Small intestine (tissue), 7 donors: ENCODE results near the gene SETBP1. TPM values are rescaled to one million over a fixed set of nuclear protein-coding genes. Genes with fewer than 3 reads are reported as not detected.
A peak's percentile ranks its signal among the peaks of the same experiment; 100 is the strongest.

Experiments used
- DNase-seq, 2 donors: peaks; one replicate each; pipeline versions ENCODE4 v3.0.0 to v3.0.0-alpha.2; 2013
- FAIRE-seq: peaks from 2 replicates; lab custom pipeline; 2012; peaks lifted over from hg19 to GRCh38; lab: Jason Lieb, UNC
- H3K27ac ChIP-seq, 3 donors: one replicate each; pipeline ENCODE4 v1.5.1; 2013; ENCODE audit warnings: low read length in 2 of 3, mild to moderate bottlenecking in 2 of 3, control low read depth in 1 of 3, inconsistent platforms in 1 of 3, low read depth in 1 of 3, moderate library complexity in 1 of 3
- H3K27me3 ChIP-seq, 3 donors: one replicate each; pipeline ENCODE4 v1.6.1; 2013; ENCODE audit warnings: low read length in 3 of 3, inconsistent platforms in 1 of 3; ENCODE audit not compliant: control insufficient read depth in 3 of 3, insufficient read depth in 3 of 3
- H3K36me3 ChIP-seq, 3 donors: one replicate each; pipeline ENCODE4 v1.6.1; 2013; ENCODE audit warnings: low read length in 3 of 3, inconsistent platforms in 1 of 3, low read depth in 1 of 3, mild to moderate bottlenecking in 1 of 3, moderate library complexity in 1 of 3; ENCODE audit not compliant: control insufficient read depth in 3 of 3, insufficient read depth in 2 of 3
- H3K4me1 ChIP-seq, 3 donors: one replicate each; pipeline ENCODE4 v1.6.1; 2013; ENCODE audit warnings: low read length in 2 of 3, inconsistent platforms in 1 of 3, low read depth in 1 of 3, mild to moderate bottlenecking in 1 of 3, moderate library complexity in 1 of 3; ENCODE audit not compliant: control insufficient read depth in 3 of 3, insufficient read depth in 2 of 3
- H3K4me3 ChIP-seq, 3 donors: one replicate each; pipeline ENCODE4 v1.5.1; 2013; ENCODE audit warnings: low read length in 3 of 3, control low read depth in 1 of 3, inconsistent platforms in 1 of 3, low read depth in 1 of 3, mild to moderate bottlenecking in 1 of 3, moderate library complexity in 1 of 3
- H3K9me3 ChIP-seq, 2 donors: one replicate each; pipeline ENCODE4 v1.6.1; 2013; ENCODE audit warnings: low read depth in 1 of 2, low read length in 1 of 2; ENCODE audit not compliant: control insufficient read depth in 2 of 2, insufficient read depth in 1 of 2
- WGBS, 3 donors: extraction: QIAGEN DNeasy Blood & Tissue Kit; methylation state at CpG; one replicate each; pipeline ENCODE4 v1.1.7; 2013; 5-methylcytosine and 5-hydroxymethylcytosine counted together
- polyA plus RNA-seq, 4 donors: library from polyadenylated mRNA; stranded (reverse) in 3 of 4; unstranded in 1 of 4; fragments of 200-250 nt in 3 of 4; fragments of 120-200 nt in 1 of 4; gene quantifications; one replicate each; pipeline versions ENCODE4 v1.2.1 to v1.2.3, GENCODE V29; 2013
- donor health status: healthy with polysubstance abuse.
- donor health status: control.
- donor health status: control.
- donor health status: Bipolar disorder and iron deficiency.
- donor health status: healthy.

Gene SETBP1
- polyA plus RNA-seq, 4 donors, result 0.54 to 5.8 (median 1.8) TPM; not detected in 1

DNA sequence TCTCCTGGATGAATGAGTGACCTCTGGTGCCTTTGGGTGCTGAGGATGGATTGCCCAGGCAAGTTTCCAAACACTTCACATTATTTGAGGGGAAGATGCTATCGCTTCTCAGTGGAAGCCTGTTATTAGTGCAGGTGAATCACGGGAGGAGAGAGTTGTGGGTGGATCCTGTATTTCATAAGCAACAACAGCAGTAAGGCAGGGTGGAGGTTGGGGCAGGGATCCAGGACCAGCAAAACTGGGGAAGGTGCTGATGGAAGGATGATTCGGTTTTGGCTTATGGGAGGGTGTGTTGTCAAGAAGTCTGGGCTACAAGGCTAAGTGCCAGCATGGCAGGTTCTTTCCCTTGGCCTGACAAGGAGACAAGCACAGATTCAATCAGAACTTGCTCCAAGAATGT, 37.7 kb upstream of the SETBP1 start:
- Histone ChIP-seq H3K27ac (no peak overlapping the region), H3K4me3 (no peak overlapping the region), H3K36me3 (no peaks in the 10 kb centered on the region), H3K27me3 (no peaks in the 10 kb centered on the region), H3K4me1 (no peaks in the 10 kb centered on the region), H3K9me3 (no peaks in the 10 kb centered on the region)
- 77 to 94% (median 86%) methylated on average over 3 of the region's 3 CpGs for WGBS, 3 donors
- FAIRE-seq, result no peak
- no peak for DNase-seq

DNA sequence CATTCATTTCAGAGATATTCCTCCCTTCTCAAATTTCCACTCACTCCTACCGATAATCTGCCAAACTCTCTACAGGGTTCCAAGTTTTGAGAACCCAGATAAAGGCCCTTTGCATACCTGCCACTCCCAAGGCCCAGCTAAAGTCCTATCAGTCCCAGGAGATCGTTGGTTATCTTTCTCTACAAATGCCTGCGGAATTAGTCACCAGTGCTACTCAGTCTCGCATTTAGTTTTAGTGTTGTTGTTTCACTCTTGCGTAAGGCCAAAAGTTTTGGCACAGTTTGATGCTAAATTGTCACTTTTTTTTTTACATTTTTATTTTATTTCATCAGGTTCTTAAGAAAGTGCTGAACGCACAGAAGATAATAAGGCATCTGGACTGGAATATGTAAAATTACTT, 29.2 kb upstream of the SETBP1 start:
- FAIRE-seq, result no peak
- H3K27me3 ChIP-seq, result no peaks in the 10 kb centered on the region
- no peak overlapping the region for H3K4me3 ChIP-seq
- H3K36me3 ChIP-seq, result no peaks in the 10 kb centered on the region
- 14 to 47% (median 46%) methylated on average over 6 of the region's 6 CpGs for WGBS, 3 donors
- peak in 1 of 2 donors; percentile 28 for DNase-seq
- no peak overlapping the region for H3K27ac ChIP-seq
- no peaks in the 10 kb centered on the region for H3K9me3 ChIP-seq
- no peaks in the 10 kb centered on the region for H3K4me1 ChIP-seq

DNA sequence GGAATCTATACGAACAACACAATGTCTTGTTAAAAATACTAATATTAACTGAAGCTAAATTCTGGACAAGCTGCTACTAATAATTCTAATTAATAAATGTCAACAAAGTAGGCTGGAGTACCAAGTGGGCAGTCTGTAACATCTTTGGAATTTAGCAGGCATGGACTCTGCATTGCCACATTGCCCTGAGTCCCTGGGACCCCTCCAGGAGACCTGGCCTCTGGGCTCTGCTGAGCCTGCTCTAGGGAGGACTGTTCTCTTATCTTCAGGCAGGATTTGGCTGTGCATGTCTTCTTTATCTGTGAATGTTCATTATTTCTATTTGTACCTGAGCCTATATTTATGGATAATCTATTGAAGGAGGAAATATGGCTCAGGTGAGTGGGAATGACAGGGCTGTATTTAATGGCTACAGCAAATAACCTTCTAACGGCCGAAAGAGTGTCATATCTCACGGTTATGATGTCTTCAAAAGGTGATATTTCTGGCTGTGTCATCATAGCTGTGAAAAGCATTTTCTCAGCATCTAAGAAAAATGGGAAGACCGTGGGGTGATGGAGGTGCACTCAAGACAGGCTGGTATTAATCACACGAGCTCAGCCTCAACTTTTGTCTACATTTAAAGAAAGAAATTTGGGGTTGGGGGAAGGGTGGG, 28.6 kb upstream of the SETBP1 start:
- DNase-seq, result no peak
- FAIRE-seq, result no peak
- 86 to 92% (median 89%) methylated on average over 6 of the region's 6 CpGs for WGBS, 3 donors
- Histone ChIP-seq H3K36me3 (no peaks in the 10 kb centered on the region), H3K27ac (no peak overlapping the region), H3K9me3 (no peaks in the 10 kb centered on the region), H3K4me3 (no peak overlapping the region), H3K27me3 (no peaks in the 10 kb centered on the region), H3K4me1 (no peaks in the 10 kb centered on the region)

DNA sequence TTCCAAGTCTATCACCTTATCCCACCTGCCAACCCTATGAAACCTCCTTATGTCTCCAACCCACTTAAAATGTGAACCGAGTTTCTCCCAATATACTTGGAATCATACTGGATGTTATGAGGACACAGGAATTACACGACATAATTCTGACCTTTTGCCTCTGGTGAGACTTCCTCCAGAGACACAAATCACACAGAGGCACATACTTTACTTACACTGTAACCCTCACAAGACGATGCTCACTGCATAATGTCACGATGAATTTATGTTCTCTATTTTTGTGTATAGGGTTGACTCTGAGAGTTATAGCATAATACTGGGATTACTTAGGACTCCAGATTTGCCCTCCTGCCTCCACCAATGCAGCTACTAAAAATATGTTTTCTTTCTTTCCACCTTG, 28.0 kb upstream of the SETBP1 start:
- Histone ChIP-seq H3K4me3 (no peak overlapping the region), H3K27ac (no peak overlapping the region), H3K27me3 (no peaks in the 10 kb centered on the region), H3K4me1 (no peaks in the 10 kb centered on the region), H3K36me3 (no peaks in the 10 kb centered on the region), H3K9me3 (no peaks in the 10 kb centered on the region)
- no peak for FAIRE-seq
- WGBS, 3 donors, result 84 to 97% (median 94%) methylated on average over 4 of the region's 4 CpGs
- DNase-seq, result no peak

DNA sequence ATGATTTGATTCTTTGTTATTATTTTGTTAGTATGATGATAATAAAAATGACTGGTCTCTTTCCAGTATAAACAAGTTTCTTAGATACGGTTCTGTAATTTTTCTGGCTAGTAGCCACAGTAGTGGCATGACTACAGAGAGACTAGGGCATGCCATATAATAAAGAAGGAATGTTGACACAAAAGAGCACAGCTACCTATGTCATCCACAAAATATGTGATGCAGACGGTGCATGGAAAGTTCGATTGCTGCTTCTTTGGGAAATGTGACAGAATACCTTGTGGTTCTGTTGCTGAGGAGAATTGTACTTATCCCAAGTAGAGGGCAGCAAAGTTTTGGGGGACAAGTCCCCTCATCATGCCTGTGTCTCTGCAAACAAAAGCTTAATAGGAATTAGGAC, 26.1 kb upstream of the SETBP1 start:
- H3K27me3 ChIP-seq, result no peaks in the 10 kb centered on the region
- DNase-seq (no peak), FAIRE-seq (no peak)
- H3K4me1 ChIP-seq, result no peaks in the 10 kb centered on the region
- H3K4me3 ChIP-seq, result no peak overlapping the region
- no peaks in the 10 kb centered on the region for H3K36me3 ChIP-seq
- no peak overlapping the region for H3K27ac ChIP-seq
- H3K9me3 ChIP-seq, result no peaks in the 10 kb centered on the region
- WGBS, 3 donors, result 15 to 41% (median 26%) methylated on average over 3 of the region's 3 CpGs

DNA sequence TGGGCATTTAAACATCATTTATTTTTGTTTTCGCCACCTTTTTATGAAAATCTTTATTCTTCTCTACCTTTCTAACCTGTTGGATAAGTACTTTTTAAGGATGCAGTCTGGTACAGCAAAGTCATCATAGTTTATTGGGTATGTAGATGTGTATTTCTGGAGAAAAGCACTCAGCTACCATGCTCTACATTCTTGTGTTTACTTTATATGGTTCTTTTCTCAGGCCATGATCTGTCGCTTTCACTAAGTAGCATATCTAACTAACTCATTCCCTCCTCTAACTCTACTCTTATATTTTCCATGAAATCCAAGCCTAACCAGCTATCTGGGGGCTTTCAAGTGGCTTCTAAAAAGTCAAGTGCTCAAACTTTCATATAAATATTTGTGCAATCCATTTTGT, 25.3 kb upstream of the SETBP1 start:
- FAIRE-seq (no peak), DNase-seq (no peak)
- Histone ChIP-seq H3K27ac (no peak overlapping the region), H3K4me3 (no peak overlapping the region), H3K36me3 (no peaks in the 10 kb centered on the region), H3K27me3 (no peaks in the 10 kb centered on the region), H3K9me3 (no peaks in the 10 kb centered on the region), H3K4me1 (no peaks in the 10 kb centered on the region)
- WGBS, 3 donors, result 84 to 96% (median 94%) methylated on average over 2 of the region's 2 CpGs

DNA sequence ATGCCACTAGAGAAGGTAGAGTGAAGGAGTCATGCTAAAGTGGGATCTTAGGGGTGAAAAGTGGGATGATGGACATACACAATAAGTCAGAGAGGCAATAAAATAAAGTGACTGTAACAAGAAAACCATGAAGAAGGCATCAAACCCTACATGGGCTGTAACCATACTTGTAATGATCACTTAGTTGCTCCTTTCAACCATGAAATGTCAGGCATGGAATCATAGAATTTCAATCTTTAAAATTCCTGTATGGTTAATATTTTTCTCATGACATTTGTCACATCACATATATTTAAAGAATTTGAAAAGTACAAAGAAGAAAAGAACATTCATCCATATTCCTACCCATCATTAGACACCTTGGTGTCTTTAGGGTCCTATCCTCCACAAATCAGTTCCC, 20.9 kb upstream of the SETBP1 start:
- no peak for DNase-seq

DNA sequence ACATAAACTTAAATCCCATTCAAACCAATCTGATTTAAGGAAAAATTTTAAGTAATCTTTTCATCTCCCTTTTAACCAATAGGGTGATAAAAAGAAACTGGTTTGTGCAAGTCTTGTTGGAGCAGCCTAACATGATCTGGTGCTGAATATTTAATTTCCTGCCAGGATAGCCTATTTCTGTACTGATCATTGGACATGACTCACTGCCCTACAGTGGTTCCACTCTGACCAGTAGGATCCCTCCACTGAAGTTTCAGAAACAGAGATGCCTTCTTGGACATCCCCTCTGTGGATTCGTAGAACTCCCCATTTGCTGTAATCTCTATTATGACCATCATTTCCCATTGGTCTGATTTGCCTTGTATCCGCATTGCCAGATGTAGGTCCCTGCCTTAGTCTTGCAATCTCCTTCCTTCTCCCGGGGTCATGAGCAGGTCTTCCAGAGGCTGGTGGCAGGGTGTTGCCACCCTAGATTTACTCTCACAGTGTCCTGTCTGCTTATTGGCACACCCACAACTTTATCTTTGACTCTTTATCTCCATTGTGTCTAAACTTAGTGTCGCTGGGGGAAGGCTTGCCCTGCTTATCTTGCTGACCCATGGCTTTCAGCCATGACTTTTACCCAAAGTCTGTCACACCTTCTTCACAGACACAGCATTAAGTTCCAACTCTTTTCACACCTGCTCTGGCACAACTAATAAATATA, 12.3 kb upstream of the SETBP1 start:
- 13 to 68% (median 38%) methylated on average over 4 of the region's 4 CpGs for WGBS, 3 donors
- peak; percentile 34 to 96 for DNase-seq

More for the DNA sequence above, 20.9 kb upstream of the SETBP1 start:
- Histone ChIP-seq H3K27me3 (no peaks in the 10 kb centered on the region), H3K4me1 (peaks cover 0 to 6% (median 0%) of the 10 kb centered on the region in 3 donors), H3K9me3 (no peaks in the 10 kb centered on the region), H3K4me3 (no peak overlapping the region), H3K27ac (no peak overlapping the region), H3K36me3 (no peaks in the 10 kb centered on the region)
- FAIRE-seq, result no peak

More for the DNA sequence above, 12.3 kb upstream of the SETBP1 start:
- Histone ChIP-seq H3K27me3 (peaks cover 0 to 2% (median 0%) of the 10 kb centered on the region in 3 donors), H3K27ac (no peak overlapping the region), H3K4me1 (peaks cover 0 to 5% (median 3%) of the 10 kb centered on the region in 3 donors), H3K4me3 (no peak overlapping the region), H3K9me3 (no peaks in the 10 kb centered on the region), H3K36me3 (no peaks in the 10 kb centered on the region)
- FAIRE-seq, result no peak
